ENCODE measurements around the gene ST6GAL1.

DNA sequence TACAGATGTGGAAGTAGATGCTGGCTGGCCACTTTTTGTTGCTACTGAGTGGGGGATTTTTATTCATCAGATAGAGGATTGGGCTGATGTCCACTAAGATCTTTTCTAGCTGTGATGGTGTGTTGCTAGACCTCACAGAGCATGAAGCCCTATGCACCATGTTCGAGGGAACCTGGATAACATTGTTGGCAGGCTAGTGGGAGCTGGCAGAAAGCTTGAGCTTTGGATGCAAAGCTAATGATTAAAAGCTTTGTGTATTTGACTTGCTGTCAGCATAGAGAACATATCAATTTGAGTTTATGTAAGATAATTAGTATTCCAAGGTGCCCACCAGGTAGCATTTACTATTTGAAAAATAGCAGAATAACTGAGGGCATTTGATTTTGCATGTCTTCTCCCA, 59.1 kb downstream of the ST6GAL1 start:
- no peak for TF ChIP-seq ZNF274 (IDR thresholded peaks at IDR 0.05; ENCODE audit: low read depth, low read length)
- no peak for TF ChIP-seq YY1 (IDR thresholded peaks at IDR 0.05; ENCODE audit: insufficient read depth, insufficient read length)
- no peak for TF ChIP-seq SUZ12 (IDR thresholded peaks at IDR 0.05; ENCODE audit: extremely low read depth, insufficient read depth, insufficient read length)
